DOHH2 (cell line): ENCODE data around the gene PCGF6.

Source experiments
- H3F3A ChIP-seq: fragments of 200-600 bp; sonication (generic), shearing (Covaris generic); 2 replicates; pipeline ENCODE4 v1.6.0; 2016; ENCODE audit warnings: antibody characterized with exemption, mild to moderate bottlenecking; ENCODE audit not compliant: control insufficient read depth, insufficient read depth
- H3K27ac ChIP-seq: fragments of 200-600 bp; sonication (generic); 2 replicates; pipeline ENCODE4 v1.5.1; 2014; ENCODE audit warnings: low read depth, mild to moderate bottlenecking, low read length, moderate library complexity
- H3K27me3 ChIP-seq: fragments of 200-600 bp; sonication (generic); 2 replicates; pipeline ENCODE4 v1.6.1; 2014; ENCODE audit warnings: mild to moderate bottlenecking, low read length, mixed read lengths; ENCODE audit not compliant: control insufficient read depth
- H3K36me3 ChIP-seq: fragments of 200-600 bp; sonication (generic); 2 replicates; pipeline ENCODE4 v1.6.1; 2014; ENCODE audit warnings: mild to moderate bottlenecking, low read length, moderate library complexity, mixed read lengths; ENCODE audit not compliant: control insufficient read depth
- H3K4me1 ChIP-seq: fragments of 200-600 bp; sonication (generic); 2 replicates; pipeline ENCODE4 v1.6.1; 2014; ENCODE audit warnings: mild to moderate bottlenecking, low read length, mixed read lengths; ENCODE audit not compliant: control insufficient read depth
- H3K4me2 ChIP-seq: fragments of 200-600 bp; sonication (generic); 2 replicates; pipeline ENCODE4 v1.6.0; 2014; ENCODE audit warnings: mild to moderate bottlenecking, low read length, moderate library complexity
- H3K4me3 ChIP-seq: fragments of 200-600 bp; sonication (generic); 2 replicates; pipeline ENCODE4 v1.5.1; 2014; ENCODE audit warnings: mild to moderate bottlenecking, low read length, mixed read lengths
- H3K79me2 ChIP-seq: fragments of 200-600 bp; sonication (generic); 2 replicates; pipeline ENCODE4 v1.6.1; 2014; ENCODE audit warnings: mild to moderate bottlenecking, low read length, mixed read lengths; ENCODE audit not compliant: control insufficient read depth
- H3K9me2 ChIP-seq: fragments of 200-600 bp; sonication (generic); replicated peaks from 2 replicates; pipeline ENCODE4 v1.6.1; 2014; ENCODE audit warnings: mild to moderate bottlenecking, low read length, mixed read lengths; ENCODE audit not compliant: control insufficient read depth
- H3K9me3 ChIP-seq: fragments of 200-600 bp; sonication (generic); 2 replicates; pipeline ENCODE4 v1.6.1; 2014; ENCODE audit warnings: antibody characterized with exemption, low read length, mixed read lengths; ENCODE audit not compliant: control insufficient read depth, insufficient read depth
- H4K20me1 ChIP-seq: fragments of 200-600 bp; sonication (generic); 2 replicates; pipeline ENCODE4 v1.6.0; 2014; ENCODE audit warnings: low read depth, mild to moderate bottlenecking, antibody characterized with exemption, low read length, moderate library complexity; ENCODE audit not compliant: control insufficient read depth, insufficient read depth
- EZH2phosphoT487 ChIP-seq: fragments of 200-600 bp; sonication (generic); IDR thresholded peaks from 2 replicates; pipeline ENCODE4 v1.6.1; 2017; ENCODE audit warnings: borderline replicate concordance, mild to moderate bottlenecking, antibody characterized with exemption, low read length, moderate library complexity, mixed read lengths
- TF ChIP-seq, protein P1 (sequence below): fragments of 200-600 bp; sonication (generic); IDR thresholded peaks from one replicate; pipeline ENCODE4 v1.5.1; 2014; ENCODE audit warnings: antibody characterized with exemption, mild to moderate bottlenecking, low read depth, low read length; ENCODE audit not compliant: poor library complexity, severe bottlenecking

PCGF6 gene

GRCh38 chr10:103382769-103383168 is 31.8 kb upstream of the PCGF6 start:
- Histone ChIP-seq H3K4me1 (no peaks in the 10 kb centered on the region), H3K4me2 (no peak overlapping the region), H4K20me1 (peaks cover under 1% of the 10 kb centered on the region; the same call in 1 of the 2 replicates), H3K36me3 (peaks cover 74% of the 10 kb centered on the region), H3K4me3 (no peak overlapping the region), H3K79me2 (peaks cover 2% of the 10 kb centered on the region), H3F3A (peaks cover 14% of the 10 kb centered on the region; the same call in 1 of the 2 replicates), H3K27me3 (no peaks in the 10 kb centered on the region), H3K27ac (no peak overlapping the region), H3K9me2 (no peaks in the 10 kb centered on the region), H3K9me3 (no peaks in the 10 kb centered on the region)
- no peak for TF ChIP-seq EZH2phosphoT487
- TF ChIP-seq, protein P1, sequence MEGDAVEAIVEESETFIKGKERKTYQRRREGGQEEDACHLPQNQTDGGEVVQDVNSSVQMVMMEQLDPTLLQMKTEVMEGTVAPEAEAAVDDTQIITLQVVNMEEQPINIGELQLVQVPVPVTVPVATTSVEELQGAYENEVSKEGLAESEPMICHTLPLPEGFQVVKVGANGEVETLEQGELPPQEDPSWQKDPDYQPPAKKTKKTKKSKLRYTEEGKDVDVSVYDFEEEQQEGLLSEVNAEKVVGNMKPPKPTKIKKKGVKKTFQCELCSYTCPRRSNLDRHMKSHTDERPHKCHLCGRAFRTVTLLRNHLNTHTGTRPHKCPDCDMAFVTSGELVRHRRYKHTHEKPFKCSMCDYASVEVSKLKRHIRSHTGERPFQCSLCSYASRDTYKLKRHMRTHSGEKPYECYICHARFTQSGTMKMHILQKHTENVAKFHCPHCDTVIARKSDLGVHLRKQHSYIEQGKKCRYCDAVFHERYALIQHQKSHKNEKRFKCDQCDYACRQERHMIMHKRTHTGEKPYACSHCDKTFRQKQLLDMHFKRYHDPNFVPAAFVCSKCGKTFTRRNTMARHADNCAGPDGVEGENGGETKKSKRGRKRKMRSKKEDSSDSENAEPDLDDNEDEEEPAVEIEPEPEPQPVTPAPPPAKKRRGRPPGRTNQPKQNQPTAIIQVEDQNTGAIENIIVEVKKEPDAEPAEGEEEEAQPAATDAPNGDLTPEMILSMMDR, result no peak

GRCh38 chr10:103374263-103374662 is 23.3 kb upstream of the PCGF6 start:
- TF ChIP-seq, protein P1, result no peak
- no peak for TF ChIP-seq EZH2phosphoT487

GRCh38 chr10:103373544-103373943 is 22.6 kb upstream of the PCGF6 start:
- Histone ChIP-seq H3F3A (no peaks in the 10 kb centered on the region), H3K36me3 (peaks cover 62% of the 10 kb centered on the region), H3K4me2 (no peak overlapping the region), H3K9me3 (no peaks in the 10 kb centered on the region), H3K4me3 (no peak overlapping the region), H3K79me2 (peaks cover 60% of the 10 kb centered on the region), H3K4me1 (peaks cover 21% of the 10 kb centered on the region), H3K27me3 (no peaks in the 10 kb centered on the region), H3K27ac (no peak overlapping the region), H3K9me2 (no peaks in the 10 kb centered on the region), H4K20me1 (no peaks in the 10 kb centered on the region; the same call in 1 of the 2 replicates)
- TF ChIP-seq EZH2phosphoT487, result no peak
- TF ChIP-seq, protein P1, result no peak

More at GRCh38 chr10:103374263-103374662, 23.3 kb upstream of the PCGF6 start:
- no peak overlapping the region for H3K4me3 ChIP-seq
- no peaks in the 10 kb centered on the region for H3K9me2 ChIP-seq
- H4K20me1 ChIP-seq, result no peaks in the 10 kb centered on the region; the same call in 1 of the 2 replicates
- no peak overlapping the region for H3K27ac ChIP-seq
- peaks cover 54% of the 10 kb centered on the region for H3K79me2 ChIP-seq
- no peaks in the 10 kb centered on the region for H3K9me3 ChIP-seq
- H3K4me1 ChIP-seq, result peaks cover 17% of the 10 kb centered on the region
- H3K27me3 ChIP-seq, result no peaks in the 10 kb centered on the region
- no peak overlapping the region for H3K4me2 ChIP-seq
- H3K36me3 ChIP-seq, result peaks cover 69% of the 10 kb centered on the region
- H3F3A ChIP-seq, result no peaks in the 10 kb centered on the region
